Heart left ventricle (tissue), 13 donors: ENCODE data around the gene TMTC2.

ENCODE experiments used
- POLR2A ChIP-seq, 2 donors: fragments of 450-650 bp; IDR thresholded peaks; one replicate each; pipeline ENCODE4 v1.6.1; 2017; ENCODE audit warnings: antibody characterized with exemption in 2 of 2, mild to moderate bottlenecking in 2 of 2, moderate library complexity in 2 of 2
- TF ChIP-seq, protein P1 (sequence below), 12 donors: fragments of 200-600 bp; sonication (generic) in 4 of 12; IDR thresholded peaks; one replicate each; pipeline versions ENCODE4 v1.5.0 to v1.8.0; 2018 to 2022; ENCODE audit warnings: antibody characterized with exemption in 12 of 12, mild to moderate bottlenecking in 5 of 12
- donor health status: ischemic (EF 13 %, LVEDD 7.1; RV severe dilation, severe dysfunction).
- donor health status: DM: no; HTN: yes; CAD: no.
- donor health status: DM: no; HTN: no; CAD: no.
- donor health status: ischemic (EF 25% LVEDD 6.9; RV normal size, moderate dysfunction).
- donor health status: ischemic (EF 25% LVEDD 5.7; RV mildly dilated, moderate dysfunction).
- donor health status: ischemic (EF 35%, LVEDD 5.7; RV mildly dilated, moderate dysfunction).
- donor health status: nonischemic (EF 11% LVEDD 7.7; RV severe dilation, severe dysfunction).
- donor health status: DM: yes; HTN: yes; CAD: no.
- donor health status: PGD.
- donor health status: ischemic (EF 29% LVEDD 5.4; RV normal size, mild dysfunction).
- donor health status: nonischemic (EF 23%, LVEDD 6.1; RV moderate dilation, normal function).

DNA sequence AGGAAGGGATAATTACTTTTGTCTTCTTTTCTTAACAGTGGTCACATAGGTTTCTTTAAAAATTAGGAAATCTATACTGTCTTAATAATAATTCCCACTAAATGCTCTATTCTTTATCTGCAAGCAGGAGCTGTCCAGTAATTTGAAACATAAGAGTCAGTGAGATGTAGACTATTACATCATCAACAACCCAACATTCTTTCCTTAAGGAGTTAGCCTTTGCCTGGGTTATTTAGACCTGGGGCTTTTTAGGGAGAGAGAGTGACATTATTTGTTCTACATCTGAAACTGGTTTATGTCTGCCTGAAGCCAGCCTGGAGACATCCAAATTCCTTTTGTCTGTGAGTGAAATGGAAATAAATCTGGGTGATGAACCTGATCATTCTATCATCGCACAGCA, 294.4 kb downstream of the TMTC2 start:
- TF ChIP-seq, protein P1, sequence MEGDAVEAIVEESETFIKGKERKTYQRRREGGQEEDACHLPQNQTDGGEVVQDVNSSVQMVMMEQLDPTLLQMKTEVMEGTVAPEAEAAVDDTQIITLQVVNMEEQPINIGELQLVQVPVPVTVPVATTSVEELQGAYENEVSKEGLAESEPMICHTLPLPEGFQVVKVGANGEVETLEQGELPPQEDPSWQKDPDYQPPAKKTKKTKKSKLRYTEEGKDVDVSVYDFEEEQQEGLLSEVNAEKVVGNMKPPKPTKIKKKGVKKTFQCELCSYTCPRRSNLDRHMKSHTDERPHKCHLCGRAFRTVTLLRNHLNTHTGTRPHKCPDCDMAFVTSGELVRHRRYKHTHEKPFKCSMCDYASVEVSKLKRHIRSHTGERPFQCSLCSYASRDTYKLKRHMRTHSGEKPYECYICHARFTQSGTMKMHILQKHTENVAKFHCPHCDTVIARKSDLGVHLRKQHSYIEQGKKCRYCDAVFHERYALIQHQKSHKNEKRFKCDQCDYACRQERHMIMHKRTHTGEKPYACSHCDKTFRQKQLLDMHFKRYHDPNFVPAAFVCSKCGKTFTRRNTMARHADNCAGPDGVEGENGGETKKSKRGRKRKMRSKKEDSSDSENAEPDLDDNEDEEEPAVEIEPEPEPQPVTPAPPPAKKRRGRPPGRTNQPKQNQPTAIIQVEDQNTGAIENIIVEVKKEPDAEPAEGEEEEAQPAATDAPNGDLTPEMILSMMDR (IDR thresholded peaks at IDR 0.05), result no peak
- no peak for TF ChIP-seq POLR2A (IDR thresholded peaks at IDR 0.05)
